GM19452 (cell line): ENCODE data around the gene P2RY8.

Source experiments
- ATAC-seq: cut with Tn5 transposase; IDR thresholded peaks from one replicate; pipeline ENCODE4 v1.9.1; 2021; ENCODE audit not compliant: unreplicated experiment

P2RY8 gene

DNA sequence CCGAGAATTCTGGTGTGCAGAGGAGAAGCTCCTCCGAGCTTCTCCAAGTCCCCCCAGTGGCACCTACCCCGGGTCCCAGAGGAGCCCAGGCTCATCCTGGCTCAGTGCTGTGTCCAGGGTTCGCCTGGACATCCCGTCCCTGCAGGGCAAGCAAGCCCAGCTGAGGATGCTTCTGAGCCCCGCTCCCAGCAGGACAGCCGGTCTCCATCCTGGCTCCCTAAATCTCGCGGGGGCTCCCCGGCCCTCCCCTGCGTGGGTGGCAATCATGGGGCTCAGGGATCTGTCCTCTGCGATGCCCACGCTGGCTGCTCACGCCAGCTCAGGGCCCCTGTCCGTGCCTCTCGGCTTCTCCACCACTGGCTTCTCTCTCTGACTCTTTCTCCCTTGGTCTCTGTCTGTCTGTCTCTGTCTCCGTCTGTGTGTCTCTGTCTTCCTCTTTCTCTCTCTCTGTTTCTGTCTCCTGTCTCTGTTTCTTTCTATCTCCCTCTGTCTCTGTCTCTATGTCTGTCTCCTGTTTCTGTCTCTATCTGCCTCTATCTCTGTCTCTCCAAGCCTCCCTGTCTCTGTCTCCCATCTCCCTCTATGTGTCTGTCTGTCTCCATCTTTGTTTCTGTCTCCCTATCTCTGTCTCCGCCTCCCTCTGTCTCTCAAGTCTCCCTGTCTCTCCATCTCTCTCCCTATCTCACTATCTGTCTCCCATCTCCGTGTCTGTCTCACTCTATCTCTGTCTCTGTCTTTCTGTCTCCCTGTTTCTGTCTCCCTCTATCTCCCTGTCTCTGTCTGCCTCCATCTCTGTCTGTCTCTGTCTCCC is 117.2 kb downstream of the P2RY8 start:
- ATAC-seq = no peak

DNA sequence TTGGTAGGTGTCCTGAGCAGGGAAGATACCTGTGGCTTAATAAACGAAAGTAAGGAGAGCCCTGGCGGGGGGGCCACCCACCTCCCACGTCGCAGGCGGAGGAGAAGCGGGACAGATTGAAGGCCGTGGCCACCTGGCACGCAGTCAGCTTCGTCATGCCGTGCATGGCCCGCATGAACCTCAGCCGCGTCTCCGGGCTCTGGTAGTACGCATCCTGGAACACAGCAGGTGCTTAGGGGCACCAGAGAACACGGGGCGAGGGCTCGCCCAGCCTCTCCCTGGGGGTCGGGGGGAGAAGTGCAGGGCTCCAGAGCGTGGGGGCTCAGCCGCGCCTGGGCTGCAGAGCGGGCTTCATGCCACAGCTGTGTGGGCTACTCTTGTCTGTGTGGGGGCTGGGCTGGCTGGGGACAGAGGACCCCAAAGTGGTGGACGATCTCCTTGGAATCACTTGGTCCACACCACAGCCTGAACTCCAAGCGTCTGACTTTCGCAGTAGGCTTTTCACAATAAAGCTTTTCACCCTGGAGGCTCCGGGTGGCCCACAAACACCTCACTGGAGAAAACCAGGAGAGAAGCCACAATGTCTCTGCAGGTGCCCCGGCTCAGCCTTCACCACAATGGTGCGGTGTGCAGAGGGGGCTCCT is 118.0 kb downstream of the P2RY8 start:
- no peak for ATAC-seq

DNA sequence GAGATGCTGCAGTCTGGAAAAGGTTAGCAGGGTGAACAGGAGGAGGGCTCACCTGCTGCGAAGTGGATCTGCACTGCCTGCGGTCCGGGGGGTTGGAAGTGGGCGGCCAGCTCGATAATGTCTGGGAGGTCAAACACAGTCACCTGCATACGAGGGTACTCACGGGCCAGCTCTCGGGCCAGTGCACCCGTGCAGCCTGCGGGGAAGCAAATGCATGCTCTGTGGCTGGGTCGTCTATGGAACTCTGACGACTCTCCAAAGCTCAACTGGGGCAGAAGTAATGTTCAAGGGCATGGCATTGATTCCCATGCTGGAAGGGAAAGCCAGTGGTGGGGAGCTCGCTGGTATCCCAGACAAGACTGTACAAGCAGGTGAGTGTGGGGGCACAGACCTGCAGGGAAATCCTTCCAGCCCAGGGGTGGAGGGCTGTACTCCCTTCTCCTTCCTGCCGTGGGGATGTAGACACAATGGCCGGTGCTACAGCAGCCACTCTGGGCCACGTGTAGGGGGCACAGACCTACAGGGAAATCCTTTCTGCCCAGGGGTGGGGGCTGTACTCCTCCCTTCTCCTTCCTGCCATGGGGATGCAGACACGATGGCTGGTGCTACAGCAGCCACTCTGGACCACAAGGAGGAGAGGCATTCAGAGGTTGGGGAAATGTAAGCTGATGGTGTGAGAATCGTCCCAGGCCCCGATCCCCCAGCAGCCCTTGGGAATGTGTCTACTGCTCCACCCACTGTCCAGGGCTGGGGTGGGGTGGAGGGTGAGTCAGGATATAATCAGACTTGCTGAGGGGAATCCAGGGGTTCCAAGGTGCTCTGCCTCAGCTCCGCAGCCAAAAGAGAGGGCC is 118.8 kb downstream of the P2RY8 start:
- no peak for ATAC-seq

DNA sequence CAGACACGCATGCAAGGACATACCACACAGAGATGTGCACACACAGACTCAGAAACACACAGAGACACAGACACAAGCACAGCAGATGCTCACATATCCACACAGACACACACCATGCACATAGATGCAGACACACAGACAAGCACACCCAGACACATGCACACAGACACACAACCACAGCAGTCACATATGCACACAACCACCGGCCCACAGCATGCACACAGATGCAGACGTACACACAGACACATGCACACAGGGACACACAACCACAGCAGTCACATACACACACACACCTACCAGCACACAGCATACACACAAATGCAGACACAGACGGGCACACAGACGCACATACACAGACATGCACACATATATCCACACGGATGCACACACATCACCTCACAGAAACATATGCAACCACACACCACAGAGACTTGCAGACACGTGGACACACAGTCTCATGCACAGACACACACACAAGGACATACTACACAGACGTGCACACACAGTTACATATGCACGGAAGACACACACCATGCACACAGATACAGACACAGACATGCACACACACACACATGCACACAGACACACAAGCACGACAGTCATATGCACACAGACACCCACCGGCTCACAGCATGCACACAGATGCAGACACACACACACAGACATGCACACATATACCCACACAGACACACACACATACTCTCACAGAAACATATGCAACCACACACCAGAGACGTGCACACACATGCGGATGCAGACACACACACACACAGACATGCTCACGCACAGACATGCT is 119.8 kb downstream of the P2RY8 start:
- no peak for ATAC-seq

DNA sequence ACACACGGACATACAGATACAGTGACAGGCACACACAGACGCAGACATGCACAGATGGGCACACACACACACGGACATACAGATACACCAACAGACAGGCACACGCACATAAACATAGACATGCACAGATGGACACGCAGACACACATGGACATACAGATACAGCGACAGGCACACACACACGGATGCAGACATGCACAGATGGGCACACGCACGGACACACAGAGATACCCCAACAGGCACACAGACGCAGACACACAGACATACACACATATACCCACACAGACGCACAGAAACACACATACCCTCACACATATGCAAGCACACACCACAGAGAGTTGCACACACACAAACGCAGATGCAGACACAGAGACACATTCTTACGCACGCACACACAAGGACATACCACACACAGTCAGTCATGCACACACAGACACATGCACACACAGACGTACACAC is 120.6 kb downstream of the P2RY8 start:
- ATAC-seq = no peak
